ENCODE results near the gene CD80. TPM values are rescaled to one million over a fixed set of nuclear protein-coding genes. Genes with fewer than 3 reads are reported as not detected.

The CD80 gene
- total RNA-seq, 6 experiments from 2014 or later: 0.26 to 1.3 (median 0.51) TPM

GRCh38 chr3:119592861-119593260 is 33.4 kb upstream of the CD80 start:
- 69% methylated on average over 1 of the region's 1 CpG for WGBS (ENCODE audit: insufficient coverage, low coverage, low lambda C conversion rate, missing lambda C conversion rate)
- H3K36me3 ChIP-seq: no peaks in the 10 kb centered on the region
- DNase-seq (no peak), ATAC-seq (no peak)
- no peaks in the 10 kb centered on the region for H3K27me3 ChIP-seq
- H3K4me1 ChIP-seq: peaks cover 0 to 14% (median 5%) of the 10 kb centered on the region in 4 donors
- TF ChIP-seq POLR2A (IDR thresholded peaks at IDR 0.05) (no peak), CTCF (IDR thresholded peaks at IDR 0.05) (no peak)
- no peak overlapping the region for H3K4me3 ChIP-seq
- H3K27ac ChIP-seq: no peak overlapping the region
- H3K9me3 ChIP-seq: no peaks in the 10 kb centered on the region
- intact Hi-C loops (cut with DNase I): no loop called here

DNA sequence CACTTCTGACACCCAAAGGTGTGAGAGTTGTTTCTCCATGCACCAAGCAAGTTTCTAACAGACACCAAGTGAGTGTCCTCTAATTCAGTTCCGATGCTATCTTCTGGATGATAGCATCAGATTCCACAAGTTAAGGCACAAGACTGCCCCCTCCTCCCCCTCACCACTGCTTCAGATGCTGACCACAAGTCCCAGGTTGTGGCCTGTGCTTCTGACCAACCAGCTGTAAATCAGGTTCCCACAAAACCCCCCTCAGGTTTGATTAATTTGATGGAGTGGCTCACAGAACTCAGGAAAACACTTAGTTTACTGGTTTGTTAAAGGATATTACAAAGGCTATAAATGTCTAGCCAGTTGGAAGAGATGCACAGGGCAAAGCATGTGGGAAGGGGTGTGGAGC is 31.3 kb upstream of the CD80 start:
- ATAC-seq (no peak), DNase-seq (no peak)
- no peaks in the 10 kb centered on the region for H3K27me3 ChIP-seq
- H3K4me1 ChIP-seq: peaks cover 0 to under 1% (median 0%) of the 10 kb centered on the region in 4 donors
- no CpG with 5 or more reads among the region's 1 CpG for WGBS (ENCODE audit: insufficient coverage, low coverage, low lambda C conversion rate, missing lambda C conversion rate)
- no peaks in the 10 kb centered on the region for H3K9me3 ChIP-seq
- no peak overlapping the region for H3K4me3 ChIP-seq
- no peak overlapping the region for H3K27ac ChIP-seq
- intact Hi-C loops (cut with DNase I): no loop called here
- TF ChIP-seq CTCF (IDR thresholded peaks at IDR 0.05): no peak
- TF ChIP-seq POLR2A (IDR thresholded peaks at IDR 0.05): no peak
- no peaks in the 10 kb centered on the region for H3K36me3 ChIP-seq

DNA sequence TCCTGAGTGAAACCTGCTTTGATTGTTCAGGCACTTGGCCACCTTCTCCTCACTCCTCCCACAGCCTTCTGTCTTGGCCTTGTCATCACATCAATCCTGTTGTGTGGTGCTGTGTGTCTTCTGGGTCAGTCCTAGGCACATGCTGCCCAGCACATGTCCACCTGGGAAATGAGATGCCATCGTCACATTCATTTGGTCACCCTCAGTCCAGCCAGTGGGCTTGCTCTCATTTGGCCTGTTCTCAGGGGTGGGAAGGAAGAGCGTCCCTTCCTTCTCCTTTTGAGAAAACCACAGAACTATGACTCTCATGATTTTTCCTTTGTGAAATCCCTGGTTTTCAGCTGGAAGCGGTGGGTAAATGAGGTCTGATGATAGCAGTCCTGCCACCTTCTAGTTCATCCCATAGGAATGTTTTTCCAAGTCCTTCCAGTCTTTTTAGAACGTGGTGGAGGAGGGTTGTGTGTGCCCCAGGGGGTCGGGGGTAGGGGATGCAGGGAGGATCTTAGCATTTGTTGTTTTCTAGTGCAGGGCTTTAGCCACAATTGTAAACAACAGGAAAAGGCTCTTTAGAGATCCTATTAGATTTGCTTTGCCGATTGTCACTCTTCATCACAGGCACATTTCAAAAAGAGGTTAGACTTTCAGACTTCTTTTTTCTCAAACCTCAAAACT is 29.8 kb upstream of the CD80 start:
- TF ChIP-seq CTCF (IDR thresholded peaks at IDR 0.05) (no peak), POLR2A (IDR thresholded peaks at IDR 0.05) (no peak)
- 54% methylated on average over 6 of the region's 6 CpGs for WGBS (ENCODE audit: insufficient coverage, low coverage, low lambda C conversion rate, missing lambda C conversion rate)
- no peak for DNase-seq
- no peak overlapping the region for H3K4me3 ChIP-seq
- no peaks in the 10 kb centered on the region for H3K4me1 ChIP-seq
- no peaks in the 10 kb centered on the region for H3K27me3 ChIP-seq
- intact Hi-C loops (cut with DNase I): no loop called here
- H3K27ac ChIP-seq: no peak overlapping the region
- no peaks in the 10 kb centered on the region for H3K9me3 ChIP-seq
- peak; percentile 34 to 66 (median 60) for ATAC-seq
- H3K36me3 ChIP-seq: no peaks in the 10 kb centered on the region

DNA sequence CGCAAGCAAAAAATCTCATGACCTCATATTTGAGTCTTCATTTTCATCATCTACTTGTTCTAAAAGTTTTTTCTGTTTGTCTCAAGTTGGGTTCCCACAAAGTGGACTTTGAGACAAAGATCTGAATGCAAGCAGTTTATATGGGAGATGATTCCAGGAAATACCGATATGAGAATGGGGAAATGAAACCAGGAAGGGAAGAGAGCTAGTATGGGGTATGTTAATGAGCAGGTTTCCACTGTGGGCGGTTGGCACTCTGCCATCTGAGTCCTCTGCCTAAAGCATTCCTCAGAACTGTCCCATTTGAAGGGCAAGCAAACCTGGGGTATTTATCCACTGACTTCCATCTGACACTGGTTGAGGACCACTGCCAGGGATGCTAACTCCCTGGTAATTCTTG is 28.7 kb upstream of the CD80 start:
- Histone ChIP-seq H3K36me3 (no peaks in the 10 kb centered on the region), H3K27me3 (no peaks in the 10 kb centered on the region), H3K4me1 (no peaks in the 10 kb centered on the region), H3K4me3 (no peak overlapping the region), H3K27ac (no peak overlapping the region), H3K9me3 (no peaks in the 10 kb centered on the region)
- DNase-seq: peak in 1 of 3 donors; percentile 70
- intact Hi-C loops (cut with DNase I): no loop called here
- WGBS (ENCODE audit: insufficient coverage, low coverage, low lambda C conversion rate, missing lambda C conversion rate): 58% methylated on average over 2 of the region's 3 CpGs
- TF ChIP-seq CTCF (IDR thresholded peaks at IDR 0.05) (no peak), POLR2A (IDR thresholded peaks at IDR 0.05) (no peak)
- peak; percentile 46 to 65 (median 58) for ATAC-seq

Measured in right lobe of liver (tissue), 6 donors.